Chondrocyte (in vitro differentiated cells): ENCODE results near the gene AGPAT4. TPM values are rescaled to one million over a fixed set of nuclear protein-coding genes. Genes with fewer than 3 reads are reported as not detected.

ENCODE experiments used
- DNase-seq: peaks from one replicate; pipeline ENCODE4 v3.0.0; 2021; ENCODE audit warnings: mixed read lengths, low spot score
- H3K27ac Mint-ChIP-seq: one replicate; pipeline ENCODE4 v1.8.0; 2021; ENCODE audit warnings: mild to moderate bottlenecking, moderate library complexity, mixed read lengths; ENCODE audit not compliant: unreplicated experiment
- H3K27me3 Mint-ChIP-seq: 2 replicates; pipeline ENCODE4 v1.8.0; 2021; ENCODE audit warnings: low read depth, mixed read lengths
- H3K36me3 Mint-ChIP-seq: 2 replicates; pipeline ENCODE4 v1.8.0; 2021; ENCODE audit warnings: low read depth, mixed read lengths
- H3K4me1 Mint-ChIP-seq: 2 replicates; pipeline ENCODE4 v1.8.0; 2021; ENCODE audit warnings: low read depth, mild to moderate bottlenecking, mixed read lengths
- H3K4me3 Mint-ChIP-seq: one replicate; pipeline ENCODE4 v1.8.0; 2021; ENCODE audit warnings: mild to moderate bottlenecking, moderate library complexity, mixed read lengths; ENCODE audit not compliant: unreplicated experiment
- H3K9me3 Mint-ChIP-seq: 2 replicates; pipeline ENCODE4 v1.8.0; 2021; ENCODE audit warnings: low read depth, mixed read lengths
- total RNA-seq: library from RNA; stranded (reverse); gene quantifications from 3 replicates; pipeline ENCODE4 v1.2.1, GENCODE V29; 2021
- TF ChIP-seq, protein P1 (sequence below): fragments of 200-600 bp; sonication (generic); IDR thresholded peaks from 2 replicates; pipeline ENCODE4 v1.5.0; 2021; ENCODE audit warnings: antibody characterized with exemption, mild to moderate bottlenecking, moderate library complexity

AGPAT4 gene
- total RNA-seq, 1 donor from 2014 or later: 11.9 TPM

DNA sequence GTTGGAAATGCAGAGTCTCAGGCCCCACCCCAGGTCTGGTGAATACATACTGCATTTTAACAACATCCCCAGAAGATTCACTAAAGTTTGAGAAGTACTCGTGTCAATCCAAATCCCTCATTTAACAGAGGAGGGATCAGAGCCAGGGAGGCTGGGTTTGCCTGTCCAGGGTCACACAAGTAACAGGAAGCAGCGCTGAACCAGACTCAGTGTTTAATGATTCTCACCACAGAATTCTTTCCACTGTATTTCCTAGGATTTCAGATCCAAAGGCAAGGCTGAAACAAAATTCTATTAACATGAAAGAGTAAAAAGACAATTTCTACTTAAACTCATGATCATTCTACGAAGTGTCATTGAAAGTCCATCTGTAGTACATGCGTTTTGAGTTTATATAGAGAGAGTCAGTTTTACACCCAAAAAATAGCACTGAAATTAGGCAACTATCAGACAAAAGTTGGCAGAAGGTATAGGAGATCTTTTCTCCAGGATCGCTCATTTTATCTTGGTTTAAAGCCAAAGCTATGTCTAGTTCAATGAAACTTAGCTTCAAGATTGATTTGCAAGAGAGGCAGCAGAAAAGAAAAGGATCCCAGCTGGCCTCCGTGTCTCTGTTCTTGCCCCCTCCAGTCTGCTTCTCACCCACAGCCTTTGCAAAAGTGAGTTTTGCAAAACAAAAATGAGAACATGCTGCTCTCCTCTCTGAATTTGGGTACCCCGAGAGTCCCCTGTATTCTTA is 6.0 kb upstream of the AGPAT4 start:
- Mint-ChIP-seq H3K9me3 (peaks cover 11% of the 10 kb centered on the region), H3K4me3 (no peak overlapping the region), H3K4me1 (no peaks in the 10 kb centered on the region), H3K36me3 (peaks cover 1% of the 10 kb centered on the region), H3K27ac (no peak overlapping the region), H3K27me3 (no peaks in the 10 kb centered on the region)
- DNase-seq: no peak
- TF ChIP-seq, protein P1, sequence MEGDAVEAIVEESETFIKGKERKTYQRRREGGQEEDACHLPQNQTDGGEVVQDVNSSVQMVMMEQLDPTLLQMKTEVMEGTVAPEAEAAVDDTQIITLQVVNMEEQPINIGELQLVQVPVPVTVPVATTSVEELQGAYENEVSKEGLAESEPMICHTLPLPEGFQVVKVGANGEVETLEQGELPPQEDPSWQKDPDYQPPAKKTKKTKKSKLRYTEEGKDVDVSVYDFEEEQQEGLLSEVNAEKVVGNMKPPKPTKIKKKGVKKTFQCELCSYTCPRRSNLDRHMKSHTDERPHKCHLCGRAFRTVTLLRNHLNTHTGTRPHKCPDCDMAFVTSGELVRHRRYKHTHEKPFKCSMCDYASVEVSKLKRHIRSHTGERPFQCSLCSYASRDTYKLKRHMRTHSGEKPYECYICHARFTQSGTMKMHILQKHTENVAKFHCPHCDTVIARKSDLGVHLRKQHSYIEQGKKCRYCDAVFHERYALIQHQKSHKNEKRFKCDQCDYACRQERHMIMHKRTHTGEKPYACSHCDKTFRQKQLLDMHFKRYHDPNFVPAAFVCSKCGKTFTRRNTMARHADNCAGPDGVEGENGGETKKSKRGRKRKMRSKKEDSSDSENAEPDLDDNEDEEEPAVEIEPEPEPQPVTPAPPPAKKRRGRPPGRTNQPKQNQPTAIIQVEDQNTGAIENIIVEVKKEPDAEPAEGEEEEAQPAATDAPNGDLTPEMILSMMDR: no peak

- H3K27ac Mint-ChIP-seq: no peak overlapping the region
- TF ChIP-seq, protein P1: no peak
These were observed 2.8 kb upstream of the AGPAT4 start for GRCh38 chr6:161276605-161277155.

DNA sequence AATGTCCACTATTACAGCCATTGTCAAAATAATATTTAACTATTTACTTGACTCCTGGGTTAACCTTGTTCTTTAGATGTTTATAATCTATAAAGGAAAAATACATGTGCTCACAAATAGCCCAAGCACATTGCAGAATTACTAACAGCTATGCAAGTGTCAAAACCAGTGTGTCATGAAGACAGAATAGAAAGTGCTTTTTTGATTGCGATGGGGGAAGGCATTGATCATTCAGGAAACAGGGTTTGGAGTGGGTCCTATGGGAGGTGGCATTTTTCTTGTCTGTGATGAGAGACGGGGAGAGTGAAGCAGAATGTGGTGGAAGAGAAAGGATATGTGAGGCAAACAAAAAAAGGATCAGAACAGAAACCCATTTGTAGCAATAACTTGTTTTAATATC is 1.0 kb upstream of the AGPAT4 start:
- Mint-ChIP-seq H3K4me3 (no peak overlapping the region), H3K9me3 (no peaks in the 10 kb centered on the region), H3K36me3 (no peaks in the 10 kb centered on the region), H3K27me3 (no peaks in the 10 kb centered on the region), H3K27ac (no peak overlapping the region), H3K4me1 (peaks cover 27% of the 10 kb centered on the region)
- no peak for DNase-seq
- TF ChIP-seq, protein P1: no peak

More at GRCh38 chr6:161276605-161277155, 2.8 kb upstream of the AGPAT4 start:
- Mint-ChIP-seq H3K4me1 (peaks cover 19% of the 10 kb centered on the region), H3K27me3 (no peaks in the 10 kb centered on the region), H3K9me3 (peaks cover 11% of the 10 kb centered on the region), H3K4me3 (no peak overlapping the region), H3K36me3 (peaks cover 1% of the 10 kb centered on the region)
- DNase-seq: no peak

- no peak for DNase-seq
- H3K4me1 Mint-ChIP-seq: peaks cover 27% of the 10 kb centered on the region
- H3K36me3 Mint-ChIP-seq: peaks cover 2% of the 10 kb centered on the region
- no peaks in the 10 kb centered on the region for H3K27me3 Mint-ChIP-seq
- TF ChIP-seq, protein P1: no peak
- H3K27ac Mint-ChIP-seq: peak overlapping the region; percentile 96
- H3K4me3 Mint-ChIP-seq: peak overlapping the region; percentile 81
- H3K9me3 Mint-ChIP-seq: no peaks in the 10 kb centered on the region
These were observed 612 bp upstream of the AGPAT4 start for GRCh38 chr6:161274488-161274858.

DNA sequence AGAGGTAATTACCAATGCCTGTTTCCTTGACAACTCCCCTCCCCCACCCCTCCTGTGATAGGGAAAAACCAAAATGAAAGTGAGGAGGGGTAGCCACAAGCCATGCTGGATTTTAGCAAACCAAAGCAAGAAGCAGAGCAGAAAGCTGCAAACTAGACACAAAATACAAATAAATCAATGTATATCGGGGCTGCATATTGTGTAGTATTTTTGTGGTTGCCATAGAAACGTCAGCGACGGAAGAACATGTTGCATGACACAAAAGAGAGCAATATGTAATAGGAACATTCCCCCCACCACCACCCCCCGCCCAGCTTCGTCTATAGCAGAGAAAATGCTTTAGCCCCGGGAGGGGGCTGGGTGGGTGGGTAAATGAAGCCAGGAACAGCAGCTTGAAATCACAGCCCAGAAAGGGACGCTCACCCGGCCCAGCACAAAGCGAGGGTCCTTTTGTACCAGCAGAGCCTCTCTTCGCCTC is 548 bp downstream of the AGPAT4 start:
- no peak for DNase-seq
- TF ChIP-seq, protein P1: no peak
- Mint-ChIP-seq H3K27ac (peak overlapping the region; percentile 96), H3K4me1 (peaks cover 32% of the 10 kb centered on the region), H3K4me3 (peak overlapping the region; percentile 81), H3K9me3 (no peaks in the 10 kb centered on the region), H3K36me3 (peaks cover 2% of the 10 kb centered on the region), H3K27me3 (no peaks in the 10 kb centered on the region)
